Left ventricle myocardium inferior (tissue), 1 donor: ENCODE measurements around the gene REM2. TPM values are rescaled to one million over a fixed set of nuclear protein-coding genes. Genes with fewer than 3 reads are reported as not detected.

Source experiments
- DNase-seq: peaks from one replicate; pipeline ENCODE4 v3.0.0-alpha.2; 2020
- H3K27ac ChIP-seq: fragments of 200-600 bp; replicated peaks from 2 replicates; pipeline ENCODE4 v1.8.0; 2021
- H3K27me3 ChIP-seq: fragments of 200-600 bp; 2 replicates; pipeline ENCODE4 v1.8.0; 2021; ENCODE audit warnings: low read depth
- H3K36me3 ChIP-seq: fragments of 200-600 bp; 2 replicates; pipeline ENCODE4 v1.8.0; 2021
- H3K4me1 ChIP-seq: fragments of 200-600 bp; 2 replicates; pipeline ENCODE4 v1.8.0; 2021
- H3K4me3 ChIP-seq: fragments of 200-600 bp; 2 replicates; pipeline ENCODE4 v1.8.0; 2021; ENCODE audit warnings: mild to moderate bottlenecking, moderate library complexity
- H3K9me3 ChIP-seq: fragments of 200-600 bp; replicated peaks from 2 replicates; pipeline ENCODE4 v1.8.0; 2021
- intact Hi-C: fragments of 100-400 bp; cut with micrococcal nuclease; formaldehyde crosslinking; loops from one replicate; pipeline ENCODE4 v1.11.0; 2022
- total RNA-seq: library from RNA; stranded (reverse); fragmentation: NEBNext Ultra II Directional; extraction: Animal tissue kit (Norgen Biotek cat#: 25700); gene quantifications from one replicate; pipeline ENCODE4 v1.2.1, GENCODE V29; 2021
- TF ChIP-seq, protein P1 (sequence below): fragments of 200-600 bp; IDR thresholded peaks from 2 replicates; pipeline ENCODE4 v1.8.0; 2021; ENCODE audit warnings: antibody characterized with exemption, mild to moderate bottlenecking, borderline replicate concordance
- donor health status: DM: no; HTN: yes; CAD: no; lungs with severe emphysema.

REM2 gene
- total RNA-seq, 1 donor from 2014 or later: not detected

GRCh38 chr14:22870811-22871223 is 12.2 kb upstream of the REM2 start:
- Histone ChIP-seq H3K27me3 (no peaks in the 10 kb centered on the region), H3K4me3 (peak overlapping the region; percentile 97), H3K9me3 (no peaks in the 10 kb centered on the region), H3K4me1 (peaks cover 44% of the 10 kb centered on the region), H3K27ac (peak overlapping the region; percentile 99), H3K36me3 (peaks cover 28% of the 10 kb centered on the region)
- intact Hi-C loops: no loop called here
- TF ChIP-seq, protein P1, sequence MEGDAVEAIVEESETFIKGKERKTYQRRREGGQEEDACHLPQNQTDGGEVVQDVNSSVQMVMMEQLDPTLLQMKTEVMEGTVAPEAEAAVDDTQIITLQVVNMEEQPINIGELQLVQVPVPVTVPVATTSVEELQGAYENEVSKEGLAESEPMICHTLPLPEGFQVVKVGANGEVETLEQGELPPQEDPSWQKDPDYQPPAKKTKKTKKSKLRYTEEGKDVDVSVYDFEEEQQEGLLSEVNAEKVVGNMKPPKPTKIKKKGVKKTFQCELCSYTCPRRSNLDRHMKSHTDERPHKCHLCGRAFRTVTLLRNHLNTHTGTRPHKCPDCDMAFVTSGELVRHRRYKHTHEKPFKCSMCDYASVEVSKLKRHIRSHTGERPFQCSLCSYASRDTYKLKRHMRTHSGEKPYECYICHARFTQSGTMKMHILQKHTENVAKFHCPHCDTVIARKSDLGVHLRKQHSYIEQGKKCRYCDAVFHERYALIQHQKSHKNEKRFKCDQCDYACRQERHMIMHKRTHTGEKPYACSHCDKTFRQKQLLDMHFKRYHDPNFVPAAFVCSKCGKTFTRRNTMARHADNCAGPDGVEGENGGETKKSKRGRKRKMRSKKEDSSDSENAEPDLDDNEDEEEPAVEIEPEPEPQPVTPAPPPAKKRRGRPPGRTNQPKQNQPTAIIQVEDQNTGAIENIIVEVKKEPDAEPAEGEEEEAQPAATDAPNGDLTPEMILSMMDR: no peak
- DNase-seq: no peak

- TF ChIP-seq, protein P1: no peak
- peaks cover 34% of the 10 kb centered on the region for H3K36me3 ChIP-seq
- H3K27me3 ChIP-seq: no peaks in the 10 kb centered on the region
- intact Hi-C loops: no loop called here
- peak within 1 kb of the TSS; percentile 99 for H3K27ac ChIP-seq
- H3K4me3 ChIP-seq: peak within 1 kb of the TSS; percentile 97
- H3K4me1 ChIP-seq: peaks cover 51% of the 10 kb centered on the region
- no peaks in the 10 kb centered on the region for H3K9me3 ChIP-seq
- peak; percentile 92 for DNase-seq
Measured at GRCh38 chr14:22871224-22872032, 11.6 kb upstream of the REM2 start, which contains the start of gene LRP10. Gene LRP10 (plus strand): TSS chr14:22871740. CDS start chr14:22872304, 564 bp downstream.

GRCh38 chr14:22872033-22872832 is 10.8 kb upstream of the REM2 start:
- peak overlapping the region; percentile 97 for H3K4me3 ChIP-seq
- TF ChIP-seq, protein P1: peak; percentile 91
- H3K9me3 ChIP-seq: no peaks in the 10 kb centered on the region
- H3K27ac ChIP-seq: peak overlapping the region; percentile 99
- intact Hi-C loops: no loop called here
- peaks cover 52% of the 10 kb centered on the region for H3K4me1 ChIP-seq
- H3K27me3 ChIP-seq: no peaks in the 10 kb centered on the region
- peaks cover 42% of the 10 kb centered on the region for H3K36me3 ChIP-seq
- DNase-seq: peak; percentile 75

DNA sequence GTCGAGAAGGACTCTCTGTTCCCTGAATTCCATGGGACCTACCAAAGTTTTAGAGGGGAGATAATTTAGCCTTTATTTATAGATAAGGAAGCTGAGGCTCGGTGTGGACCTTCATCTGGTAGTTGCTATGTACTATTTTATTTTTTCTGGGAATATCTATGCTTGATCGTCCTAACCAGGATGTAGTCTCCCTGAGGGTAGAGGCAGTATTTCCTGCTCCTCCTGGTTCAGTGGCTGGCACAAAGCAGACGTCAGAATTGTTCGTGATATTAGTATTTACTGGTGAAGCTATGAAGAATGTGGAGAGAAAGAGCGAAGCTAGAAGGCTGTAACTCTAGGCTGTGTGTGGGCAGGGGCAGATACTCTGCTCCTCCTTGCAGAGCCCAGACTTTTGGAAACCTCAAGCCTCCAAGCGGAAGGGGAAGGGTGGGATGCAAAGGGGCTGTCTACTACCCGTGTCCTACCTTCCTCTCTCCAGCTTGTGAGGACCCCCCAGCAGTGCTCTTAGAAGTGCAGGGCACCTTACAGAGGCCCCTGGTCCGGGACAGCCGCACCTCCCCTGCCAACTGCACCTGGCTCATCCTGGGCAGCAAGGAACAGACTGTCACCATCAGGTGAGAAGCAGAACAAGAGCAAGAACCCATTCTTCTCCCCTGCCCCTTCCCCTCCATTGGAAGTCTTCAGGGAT is 10.0 kb upstream of the REM2 start:
- Histone ChIP-seq H3K9me3 (no peaks in the 10 kb centered on the region), H3K36me3 (peaks cover 50% of the 10 kb centered on the region), H3K27ac (peak overlapping the region; percentile 99), H3K4me1 (peaks cover 52% of the 10 kb centered on the region), H3K27me3 (no peaks in the 10 kb centered on the region), H3K4me3 (peak overlapping the region; percentile 97)
- TF ChIP-seq, protein P1: peak; percentile 12
- intact Hi-C loops: no loop called here
- no peak for DNase-seq
